ENCODE data around the gene NFE2.

The NFE2 gene

GRCh38 chr12:54300732-54301427, at the start of gene NFE2:
NFE2 (minus strand) TSS chr12:54301015; CDS start chr12:54295248, 5,767 bp downstream.
- Histone ChIP-seq H3K27ac (no peak within 1 kb of the TSS), H3K4me3 (peak within 1 kb of the TSS; percentile 59)
- no peak for TF ChIP-seq CTCF (IDR thresholded peaks at IDR 0.05)
- DNase-seq (ENCODE audit: low spot score) = no peak

- H3K27ac ChIP-seq = no peak overlapping the region
- no peak overlapping the region for H3K4me3 ChIP-seq
- TF ChIP-seq CTCF (IDR thresholded peaks at IDR 0.05) = no peak
- DNase-seq (ENCODE audit: low spot score) = no peak
These were observed 48.9 kb upstream of the NFE2 start for GRCh38 chr12:54349679-54350078.

GRCh38 chr12:54349036-54349435, 48.2 kb upstream of the NFE2 start:
- no peak for TF ChIP-seq CTCF (IDR thresholded peaks at IDR 0.05)
- DNase-seq (ENCODE audit: low spot score) = no peak
- H3K4me3 ChIP-seq = no peak overlapping the region
- H3K27ac ChIP-seq = no peak overlapping the region

GRCh38 chr12:54341378-54342300, 40.8 kb upstream of the NFE2 start:
- no peak for TF ChIP-seq CTCF (IDR thresholded peaks at IDR 0.05)
- H3K4me3 ChIP-seq = no peak overlapping the region
- no peak overlapping the region for H3K27ac ChIP-seq
- DNase-seq (ENCODE audit: low spot score) = no peak

- Histone ChIP-seq H3K27ac (no peak overlapping the region), H3K4me3 (no peak overlapping the region)
- TF ChIP-seq CTCF (IDR thresholded peaks at IDR 0.05) = no peak
- no peak for DNase-seq (ENCODE audit: low spot score)
These were observed 40.0 kb upstream of the NFE2 start for GRCh38 chr12:54340846-54341245.

- no peak for DNase-seq (ENCODE audit: low spot score)
- H3K4me3 ChIP-seq = no peak overlapping the region
- no peak overlapping the region for H3K27ac ChIP-seq
- TF ChIP-seq CTCF (IDR thresholded peaks at IDR 0.05) = no peak
These were observed 38.0 kb upstream of the NFE2 start for GRCh38 chr12:54338698-54339296.
